GM12864 (cell line): ENCODE measurements around the gene RAD51.

Source experiments
- DNase-seq: peaks from one replicate; pipeline ENCODE4 v3.0.0-alpha.2; 2011; ENCODE audit warnings: low read depth
- H3K4me3 ChIP-seq: 2 replicates; pipeline ENCODE4 v1.5.1; 2011; ENCODE audit warnings: mild to moderate bottlenecking, low read depth, low read length, control low read depth
- CTCF ChIP-seq: IDR thresholded peaks from 2 replicates; pipeline ENCODE4 v1.5.1; 2011; ENCODE audit warnings: low read depth, mild to moderate bottlenecking, moderate library complexity, low read length, control low read depth, inconsistent platforms; ENCODE audit errors: missing control alignments

The RAD51 gene

GRCh38 chr15:40771242-40771641 is 76.3 kb downstream of the RAD51 start:
- H3K4me3 ChIP-seq: no peak overlapping the region
- DNase-seq: no peak
- TF ChIP-seq CTCF: no peak

- DNase-seq: no peak
- no peak for TF ChIP-seq CTCF
- no peak overlapping the region for H3K4me3 ChIP-seq
These were observed 77.0 kb downstream of the RAD51 start for GRCh38 chr15:40772014-40772413.

DNA sequence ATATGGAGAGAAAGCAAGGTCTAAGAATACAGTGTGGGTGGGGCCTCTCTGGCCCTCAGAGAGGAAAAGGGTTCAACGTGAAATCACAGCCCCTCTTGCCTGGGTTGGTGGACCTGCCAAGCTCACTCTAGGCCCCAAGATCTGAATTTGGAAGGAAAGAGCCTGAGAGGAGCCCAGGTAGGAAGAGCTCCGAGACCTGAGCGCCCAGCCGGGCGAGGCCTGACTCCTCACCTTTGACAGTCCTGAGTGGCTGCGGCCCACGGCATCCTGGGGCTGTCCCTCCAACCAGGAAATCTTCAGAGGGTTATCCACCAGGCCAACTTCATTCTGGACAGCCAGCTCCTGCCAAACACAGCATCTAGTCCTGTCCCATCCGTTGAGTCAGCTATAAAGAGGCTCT is 78.5 kb downstream of the RAD51 start:
- no peak for DNase-seq
- H3K4me3 ChIP-seq: no peak overlapping the region
- no peak for TF ChIP-seq CTCF

DNA sequence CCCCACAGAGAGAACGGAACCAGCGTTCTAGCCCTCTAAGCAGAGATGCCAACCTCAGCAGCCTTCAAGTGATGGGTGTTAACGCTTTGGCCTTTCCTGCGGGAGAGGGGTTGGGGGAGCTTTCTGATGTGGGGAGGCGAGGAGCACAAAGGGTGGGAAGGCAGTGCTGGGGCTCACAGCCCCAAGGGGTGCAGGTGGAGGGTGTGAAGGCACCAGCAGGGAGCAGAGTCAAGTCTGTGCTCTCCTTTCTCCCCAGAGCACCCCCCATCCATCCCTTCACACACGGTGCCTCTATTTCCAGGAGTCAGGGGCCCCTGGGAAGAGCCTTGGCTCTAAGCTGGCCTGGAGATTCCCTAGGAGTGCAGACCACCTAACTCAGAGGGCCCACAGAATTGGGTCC is 78.9 kb downstream of the RAD51 start:
- no peak for TF ChIP-seq CTCF
- no peak for DNase-seq
- H3K4me3 ChIP-seq: no peak overlapping the region

DNA sequence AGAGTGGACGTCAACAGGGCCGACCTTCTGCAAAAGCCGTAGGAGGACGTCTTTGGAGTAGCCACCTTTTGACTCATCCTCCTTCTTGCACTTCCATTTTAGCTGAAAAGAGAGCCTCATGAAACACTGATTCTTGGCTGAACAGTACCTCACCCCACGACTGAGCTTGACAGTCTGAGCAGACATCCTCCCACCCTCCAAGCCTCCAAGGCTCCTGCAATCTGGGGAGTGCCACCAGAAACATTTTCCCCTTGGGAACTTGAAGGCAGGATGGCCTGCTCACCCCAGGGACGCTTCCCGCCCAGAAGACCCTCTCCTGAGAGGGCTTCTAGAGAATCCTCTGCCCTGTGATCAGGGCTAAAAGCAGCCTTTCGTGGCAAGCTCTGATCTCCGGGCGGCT is 80.0 kb downstream of the RAD51 start:
- no peak overlapping the region for H3K4me3 ChIP-seq
- no peak for DNase-seq
- no peak for TF ChIP-seq CTCF

GRCh38 chr15:40775740-40776536 is 81.0 kb downstream of the RAD51 start:
- no peak for DNase-seq
- H3K4me3 ChIP-seq: no peak overlapping the region
- TF ChIP-seq CTCF: no peak

GRCh38 chr15:40776537-40777141 is 81.7 kb downstream of the RAD51 start:
- no peak overlapping the region for H3K4me3 ChIP-seq
- no peak for TF ChIP-seq CTCF
- no peak for DNase-seq
